NCI-H82 treated with DMSO at 0.1 percent for 48 hours (cell line): ENCODE results near the gene PLEKHM2.
A peak's percentile ranks its signal among the peaks of the same experiment; 100 is the strongest.

Experiments
- DNase-seq: peaks from one replicate; lab custom pipeline; 2025; ENCODE audit not compliant: unreplicated experiment; lab: John Stamatoyannopoulos, UW

The PLEKHM2 gene

DNA sequence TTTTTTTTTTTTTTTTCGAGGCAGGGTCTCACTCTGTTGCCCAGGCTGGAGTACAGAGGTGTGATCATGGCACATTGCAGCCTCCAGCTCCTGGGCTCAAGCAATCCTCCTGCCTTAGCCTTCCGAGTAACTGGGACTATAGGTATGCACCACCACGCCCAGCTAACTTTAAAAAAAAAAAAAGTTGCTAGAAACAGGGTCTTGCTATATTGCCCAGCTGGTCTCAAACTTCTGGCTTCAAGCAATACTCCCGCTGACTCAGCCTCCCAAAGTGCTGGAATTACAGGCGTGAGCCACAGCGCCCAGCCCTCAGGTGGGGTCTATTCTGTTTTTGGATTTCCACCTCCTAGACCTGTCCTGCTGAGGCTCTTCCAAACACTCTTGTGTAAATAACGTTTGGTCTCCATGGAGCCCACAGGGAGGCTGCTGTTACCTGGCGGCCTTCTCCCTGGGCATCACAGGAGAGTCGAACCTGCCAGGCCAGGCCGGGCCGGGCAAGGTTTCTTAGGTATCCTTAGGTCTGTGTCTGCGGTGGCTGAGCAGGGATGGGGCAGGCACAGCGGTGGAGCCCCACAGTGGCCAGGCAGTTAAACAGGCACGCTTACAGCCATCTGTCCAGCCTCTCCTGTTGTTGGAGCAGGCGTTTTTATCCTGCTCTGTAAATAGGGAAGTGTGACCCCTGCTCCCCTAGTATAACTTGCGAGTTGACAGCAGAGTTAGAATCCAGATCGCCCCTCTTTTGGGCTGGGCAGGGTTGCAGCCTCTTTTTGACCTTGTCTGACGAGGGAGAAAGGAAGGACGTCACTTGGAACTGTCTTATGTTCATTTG lies 18.8 kb downstream of the PLEKHM2 start:
- DNase-seq = no peak

GRCh38 chr1:15703562-15703961 lies 19.4 kb downstream of the PLEKHM2 start:
- no peak for DNase-seq

GRCh38 chr1:15704526-15705183 lies 20.5 kb downstream of the PLEKHM2 start:
- DNase-seq = no peak

DNA sequence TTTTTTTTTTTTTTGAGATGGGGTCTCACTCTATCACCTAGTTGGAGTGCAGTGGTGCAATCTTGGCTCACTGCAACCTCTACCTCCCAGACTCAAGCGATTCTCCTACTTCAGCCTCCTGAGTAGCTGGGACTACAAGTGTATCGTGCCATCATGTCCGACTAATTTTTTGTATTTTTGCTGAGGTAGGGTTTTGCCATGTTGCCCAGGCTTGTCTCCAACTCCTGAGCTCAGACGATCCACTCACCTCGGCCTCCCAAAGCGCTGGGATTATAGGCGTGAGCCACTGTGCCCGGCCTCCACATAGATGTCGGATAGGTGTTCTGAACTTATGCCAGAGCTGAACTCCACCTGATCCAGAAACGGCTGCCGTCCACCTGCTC lies 21.1 kb downstream of the PLEKHM2 start:
- no peak for DNase-seq

DNA sequence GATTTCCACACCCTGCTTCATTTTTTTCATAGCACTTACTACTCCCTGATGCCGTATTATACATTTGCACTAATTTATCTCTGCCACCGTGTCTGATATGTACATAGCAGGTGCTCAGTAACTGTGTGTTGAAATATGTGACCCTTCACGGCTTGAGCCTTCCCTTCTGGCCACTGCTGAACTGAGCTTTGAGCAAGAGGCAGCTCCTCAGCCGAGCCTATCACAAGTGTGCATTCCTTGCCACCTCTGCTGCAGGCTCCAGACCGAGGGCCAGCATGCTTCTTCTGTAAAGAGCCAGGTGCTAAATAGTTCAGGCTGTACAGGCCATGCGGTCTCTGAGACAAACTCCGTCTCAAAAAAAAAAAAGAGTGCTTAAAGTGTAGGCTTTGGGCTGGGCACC lies 22.6 kb downstream of the PLEKHM2 start:
- no peak for DNase-seq

DNA sequence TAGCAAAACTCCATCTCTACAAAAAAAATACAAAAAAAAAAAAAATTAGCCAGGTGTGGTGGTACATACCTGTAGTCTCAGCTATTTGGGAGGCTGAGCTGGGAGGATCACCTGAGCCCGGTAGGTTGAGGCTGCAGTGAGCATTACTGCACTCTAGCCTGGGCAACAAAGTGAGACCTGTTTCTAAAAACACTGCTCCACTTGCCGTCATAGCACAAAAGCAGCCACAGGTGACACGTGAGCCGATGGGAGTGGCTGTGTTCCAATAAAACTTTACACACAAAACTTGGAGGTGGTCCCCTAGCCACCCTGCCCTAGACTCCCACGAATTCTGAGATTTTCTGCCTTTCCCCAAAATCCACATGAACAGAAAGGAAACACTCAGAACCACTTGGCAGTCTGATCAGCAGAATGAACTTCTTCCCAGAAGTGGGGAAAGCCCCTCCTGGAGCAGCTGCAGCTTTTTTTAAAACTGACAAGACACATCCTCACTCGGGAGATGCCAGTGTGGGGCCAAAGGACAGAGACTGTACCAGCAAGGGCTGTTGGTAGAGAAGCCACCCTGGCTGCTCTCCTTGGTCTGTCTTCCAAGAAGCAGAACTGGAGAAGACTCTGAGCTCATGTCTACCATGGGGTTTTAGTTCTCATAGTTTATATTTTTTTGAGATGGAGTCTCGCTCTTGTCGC lies 23.3 kb downstream of the PLEKHM2 start:
- no peak for DNase-seq

DNA sequence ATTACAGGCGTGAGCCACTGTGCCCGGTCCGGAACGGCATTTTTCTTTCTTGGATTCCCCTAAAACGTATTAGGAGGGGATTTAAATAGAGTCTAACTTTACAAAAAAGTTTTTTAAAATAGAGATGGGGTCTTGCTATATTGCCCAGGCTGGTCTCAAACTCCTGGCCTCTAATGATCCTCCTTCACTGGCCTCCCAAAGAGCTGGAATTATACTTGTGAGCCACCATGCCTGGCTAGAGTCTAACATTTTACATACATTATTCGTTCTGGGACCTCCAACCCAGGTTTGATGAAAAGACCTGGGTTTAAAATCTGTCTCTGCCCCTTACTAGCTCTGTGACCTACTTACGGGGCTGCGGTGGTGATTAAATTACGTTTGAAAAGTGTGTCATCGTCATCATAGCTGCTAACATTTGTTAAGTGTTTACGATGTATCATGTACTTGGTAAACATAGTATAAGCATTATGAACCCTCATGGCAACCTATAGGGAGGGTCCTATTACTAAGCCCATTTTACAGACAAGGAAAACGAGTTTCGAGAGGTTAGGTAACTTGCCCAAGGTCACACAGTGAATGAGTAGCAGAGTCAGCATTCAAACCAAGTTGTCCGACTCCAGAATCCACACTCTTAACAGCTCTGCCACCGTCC lies 24.5 kb downstream of the PLEKHM2 start:
- DNase-seq = no peak

- no peak for DNase-seq
Observed at GRCh38 chr1:15709226-15709625, 25.1 kb downstream of the PLEKHM2 start.

DNA sequence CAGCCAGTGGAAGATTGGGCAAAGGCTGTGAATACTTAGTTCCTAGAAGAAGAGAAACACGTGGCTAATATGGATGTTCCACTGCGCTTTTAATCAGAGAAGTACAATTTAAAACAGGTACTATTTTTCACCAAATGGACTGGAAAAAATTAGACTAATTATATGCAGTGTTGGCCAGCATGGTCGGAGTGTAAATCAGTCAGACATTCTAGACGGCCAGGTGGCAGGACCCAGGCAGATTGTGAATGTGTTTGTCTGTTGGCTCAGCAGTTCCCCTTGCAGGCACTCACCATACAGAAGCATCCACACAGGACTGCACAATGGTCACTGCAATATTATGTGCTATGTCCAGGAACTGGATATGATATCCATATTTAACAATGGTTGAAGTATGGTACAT lies 28.0 kb downstream of the PLEKHM2 start:
- DNase-seq = no peak

DNA sequence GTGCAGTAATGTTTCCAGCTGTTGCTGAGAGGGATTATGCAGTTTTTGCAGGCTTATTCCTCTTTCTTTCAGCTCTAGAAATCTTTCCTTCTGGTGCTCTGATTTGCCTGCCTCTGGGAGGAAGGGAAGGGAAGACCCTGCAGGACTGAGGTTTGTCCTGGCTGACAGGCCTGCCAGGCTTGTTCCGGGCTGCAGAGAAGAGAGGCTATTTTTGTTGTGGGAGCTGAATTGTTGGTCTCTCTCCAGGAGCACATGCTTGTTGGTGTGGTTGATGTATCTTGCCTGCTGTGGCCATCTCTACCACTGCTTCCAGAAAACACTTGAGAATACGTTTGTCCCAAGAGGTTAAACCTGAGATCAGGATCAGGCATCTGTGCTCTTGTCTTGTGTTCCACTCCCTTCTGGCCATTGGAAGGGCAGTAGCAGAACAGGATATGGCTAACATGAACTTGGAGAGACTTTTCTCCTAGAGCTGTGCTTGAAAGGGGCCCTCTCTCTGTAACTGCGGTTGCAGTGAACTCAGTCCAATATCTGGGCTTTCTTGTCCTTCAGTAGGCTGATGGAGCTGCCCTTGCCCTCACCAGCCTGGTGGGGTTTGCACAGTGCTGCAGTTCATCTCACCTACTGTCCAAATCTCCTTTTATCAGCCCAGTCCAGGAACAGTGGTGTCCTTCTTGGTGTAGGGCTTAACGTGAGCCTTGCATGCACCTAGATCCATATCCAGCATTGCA lies 30.5 kb downstream of the PLEKHM2 start:
- DNase-seq = no peak

DNA sequence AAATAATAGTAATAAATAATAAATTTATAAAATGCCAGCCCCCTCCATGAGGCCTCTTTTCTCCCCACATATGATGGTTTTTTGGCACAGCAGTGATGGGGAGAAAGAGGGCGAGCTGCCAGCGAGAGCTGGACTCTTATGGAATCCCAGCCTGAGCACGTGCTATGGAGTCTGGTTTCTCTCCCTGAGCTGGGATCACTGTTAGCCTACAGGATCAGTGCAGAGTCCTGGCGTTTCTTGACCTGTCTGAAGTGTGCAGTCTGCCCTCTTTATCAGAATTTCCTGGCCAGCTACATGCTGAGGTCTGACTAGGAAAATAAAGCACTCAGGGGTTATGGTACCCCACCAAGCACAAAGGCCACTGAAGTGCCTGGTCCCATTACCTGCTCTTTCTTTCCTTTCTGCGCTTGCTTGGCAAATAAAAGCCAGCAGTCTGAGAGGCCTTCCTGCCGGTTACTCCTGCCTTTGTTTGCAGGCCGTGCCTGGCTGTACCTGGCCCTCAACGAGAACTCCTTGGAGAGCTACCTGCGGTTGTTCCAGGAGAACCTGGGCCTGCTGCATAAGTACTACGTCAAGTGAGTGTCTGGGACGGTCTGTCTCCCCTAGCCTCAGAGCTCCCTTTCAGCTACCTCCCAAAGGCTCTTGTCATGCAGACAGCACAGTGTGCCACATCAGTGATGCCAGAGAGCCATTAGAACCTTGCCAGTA lies 33.5 kb downstream of the PLEKHM2 start:
- DNase-seq = no peak

DNA sequence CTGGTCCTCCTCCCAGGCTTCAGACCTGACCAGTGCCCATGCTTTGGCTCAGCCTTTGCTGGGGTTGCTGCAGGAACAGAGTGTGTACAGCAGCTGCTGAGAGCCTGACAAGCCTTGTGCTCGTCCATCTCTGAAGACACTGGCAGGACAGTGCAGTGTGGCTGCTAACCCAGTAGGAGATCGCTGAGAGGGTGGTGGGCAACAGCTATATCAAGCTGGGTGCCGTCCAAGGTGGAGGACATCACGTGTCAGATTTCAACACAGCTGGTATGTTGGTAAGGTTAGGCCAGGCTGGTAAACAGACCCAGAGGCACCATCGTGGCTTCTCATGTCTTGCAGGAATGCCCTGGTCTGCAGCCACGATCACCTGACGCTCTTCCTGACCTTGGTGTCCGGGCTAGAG lies 34.1 kb downstream of the PLEKHM2 start:
- no peak for DNase-seq

GRCh38 chr1:15719381-15720120 lies 35.4 kb downstream of the PLEKHM2 start:
- DNase-seq = no peak

GRCh38 chr1:15720861-15721260 lies 36.7 kb downstream of the PLEKHM2 start:
- no peak for DNase-seq

- no peak for DNase-seq
Observed at GRCh38 chr1:15722411-15722810, 38.3 kb downstream of the PLEKHM2 start.

GRCh38 chr1:15722836-15723532 lies 38.9 kb downstream of the PLEKHM2 start:
- DNase-seq = no peak

DNA sequence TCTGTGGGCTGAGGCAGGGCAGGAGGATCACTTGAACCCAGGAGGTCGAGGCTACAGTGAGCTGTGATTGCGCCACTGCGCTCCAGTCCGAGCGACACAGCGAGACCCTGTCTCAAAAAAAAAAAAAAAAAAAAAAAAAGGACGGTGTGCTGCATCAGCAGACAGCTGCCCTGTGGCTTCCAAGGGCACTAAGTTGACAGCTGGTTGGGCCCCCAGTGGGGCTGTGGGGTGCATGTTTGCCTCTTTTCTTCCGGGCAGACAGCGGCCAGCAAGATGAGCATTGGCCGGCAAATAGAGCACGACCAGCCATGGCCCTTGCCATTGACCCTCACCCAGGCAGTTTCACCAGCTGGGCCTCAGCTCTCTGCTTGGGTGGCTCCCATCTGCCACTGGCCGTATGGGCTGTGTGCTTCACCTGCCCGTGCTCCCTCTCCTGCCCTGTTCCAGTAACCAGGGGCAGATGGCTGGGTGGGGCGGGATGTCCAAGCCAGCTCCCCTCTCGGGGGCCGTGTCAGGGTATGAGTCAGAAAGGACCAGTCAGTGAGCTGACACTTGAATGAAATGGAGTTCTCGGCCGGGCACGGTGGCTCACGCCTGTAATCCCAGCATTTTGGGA lies 39.6 kb downstream of the PLEKHM2 start:
- DNase-seq = peak; percentile 68
